KMS-11 (cell line): ENCODE data around the gene FOXO6.

Source experiments
- H2AFZ ChIP-seq: fragments of 200-600 bp; sonication (generic); 2 replicates; pipeline ENCODE4 v1.6.1; 2016; ENCODE audit warnings: antibody characterized with exemption, mixed run types, low read depth
- H3K27ac ChIP-seq: fragments of 200-600 bp; sonication (generic); 2 replicates; pipeline ENCODE4 v1.6.1; 2016; ENCODE audit warnings: mild to moderate bottlenecking, mixed run types
- H3K27me3 ChIP-seq: fragments of 200-600 bp; sonication (generic); 2 replicates; pipeline ENCODE4 v1.6.1; 2017; ENCODE audit warnings: mild to moderate bottlenecking, low read depth, mixed run types, moderate library complexity; ENCODE audit not compliant: insufficient read depth
- H3K36me3 ChIP-seq: fragments of 200-600 bp; sonication (generic); 2 replicates; pipeline ENCODE4 v1.6.1; 2017; ENCODE audit warnings: mild to moderate bottlenecking, mixed run types; ENCODE audit not compliant: insufficient read depth
- H3K4me1 ChIP-seq: fragments of 200-600 bp; sonication (generic); 2 replicates; pipeline ENCODE4 v1.6.1; 2016; ENCODE audit warnings: mild to moderate bottlenecking, low read depth, mixed run types; ENCODE audit not compliant: poor library complexity, severe bottlenecking
- H3K4me2 ChIP-seq: fragments of 200-600 bp; sonication (generic); 2 replicates; pipeline ENCODE4 v1.7.0; 2016; ENCODE audit warnings: mild to moderate bottlenecking, mixed run types
- H3K4me3 ChIP-seq: fragments of 200-600 bp; sonication (generic); IDR thresholded peaks from 2 replicates; pipeline ENCODE4 v1.6.1; 2017; ENCODE audit warnings: low read depth, low read length, mixed read lengths; ENCODE audit not compliant: insufficient read depth
- H3K79me2 ChIP-seq: fragments of 200-600 bp; sonication (generic); 2 replicates; pipeline ENCODE4 v1.6.1; 2016; ENCODE audit warnings: low read depth, mixed run types; ENCODE audit not compliant: insufficient read depth
- H3K9ac ChIP-seq: fragments of 200-600 bp; sonication (generic); 2 replicates; pipeline ENCODE4 v1.6.1; 2016; ENCODE audit warnings: mild to moderate bottlenecking, mixed run types
- H4K20me1 ChIP-seq: fragments of 200-600 bp; sonication (generic); 2 replicates; pipeline ENCODE4 v1.6.1; 2016; ENCODE audit warnings: mild to moderate bottlenecking, mixed run types; ENCODE audit not compliant: insufficient read depth
- TF ChIP-seq, protein P1 (sequence below): fragments of 200-600 bp; sonication (generic); conservative IDR thresholded peaks from 2 replicates; pipeline ENCODE4 v1.6.1; 2017; ENCODE audit warnings: low read depth, mild to moderate bottlenecking, antibody characterized with exemption, low read length, moderate library complexity, mixed read lengths

The FOXO6 gene

DNA sequence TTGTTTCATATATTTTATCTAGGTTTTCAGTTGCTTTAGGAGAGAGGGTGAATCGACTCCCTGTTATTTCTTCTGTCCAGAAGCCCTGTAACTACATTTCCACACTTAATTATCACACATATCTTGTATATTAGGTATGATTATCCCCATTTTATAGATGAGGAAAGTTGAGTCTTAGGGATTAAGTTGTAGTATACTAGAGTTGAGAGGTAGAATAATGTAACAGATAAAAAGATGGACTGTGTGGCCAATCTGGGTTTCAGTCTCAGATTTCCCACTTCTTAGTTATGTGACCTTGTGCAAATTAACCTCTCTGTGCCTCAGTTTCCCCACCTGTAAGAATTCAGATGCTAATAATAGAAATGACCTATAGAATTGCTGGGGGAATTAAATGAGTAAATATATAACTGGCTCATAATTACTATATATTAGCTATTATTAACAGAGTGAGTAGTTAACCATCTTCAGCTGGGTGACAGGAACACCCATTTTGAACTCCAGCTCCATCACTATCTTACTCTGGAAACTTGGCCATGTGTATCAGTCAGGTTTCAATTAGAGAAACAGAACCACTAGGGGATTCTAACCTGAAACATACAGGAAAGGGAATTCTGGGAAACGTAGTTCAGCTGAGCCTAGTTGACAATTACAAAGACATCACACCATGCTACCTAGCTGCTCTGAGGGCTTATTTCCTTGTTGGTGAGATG lies 20.4 kb upstream of the FOXO6 start:
- H3K4me2 ChIP-seq: no peak overlapping the region
- H2AFZ ChIP-seq: no peak overlapping the region
- H3K79me2 ChIP-seq: no peaks in the 10 kb centered on the region
- no peaks in the 10 kb centered on the region for H3K27me3 ChIP-seq
- H3K4me1 ChIP-seq: peaks cover 17% of the 10 kb centered on the region
- TF ChIP-seq, protein P1, sequence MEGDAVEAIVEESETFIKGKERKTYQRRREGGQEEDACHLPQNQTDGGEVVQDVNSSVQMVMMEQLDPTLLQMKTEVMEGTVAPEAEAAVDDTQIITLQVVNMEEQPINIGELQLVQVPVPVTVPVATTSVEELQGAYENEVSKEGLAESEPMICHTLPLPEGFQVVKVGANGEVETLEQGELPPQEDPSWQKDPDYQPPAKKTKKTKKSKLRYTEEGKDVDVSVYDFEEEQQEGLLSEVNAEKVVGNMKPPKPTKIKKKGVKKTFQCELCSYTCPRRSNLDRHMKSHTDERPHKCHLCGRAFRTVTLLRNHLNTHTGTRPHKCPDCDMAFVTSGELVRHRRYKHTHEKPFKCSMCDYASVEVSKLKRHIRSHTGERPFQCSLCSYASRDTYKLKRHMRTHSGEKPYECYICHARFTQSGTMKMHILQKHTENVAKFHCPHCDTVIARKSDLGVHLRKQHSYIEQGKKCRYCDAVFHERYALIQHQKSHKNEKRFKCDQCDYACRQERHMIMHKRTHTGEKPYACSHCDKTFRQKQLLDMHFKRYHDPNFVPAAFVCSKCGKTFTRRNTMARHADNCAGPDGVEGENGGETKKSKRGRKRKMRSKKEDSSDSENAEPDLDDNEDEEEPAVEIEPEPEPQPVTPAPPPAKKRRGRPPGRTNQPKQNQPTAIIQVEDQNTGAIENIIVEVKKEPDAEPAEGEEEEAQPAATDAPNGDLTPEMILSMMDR: no peak
- no peak overlapping the region for H3K27ac ChIP-seq
- H3K9ac ChIP-seq: no peak overlapping the region
- H3K36me3 ChIP-seq: no peaks in the 10 kb centered on the region
- no peak overlapping the region for H3K4me3 ChIP-seq
- no peaks in the 10 kb centered on the region for H4K20me1 ChIP-seq

DNA sequence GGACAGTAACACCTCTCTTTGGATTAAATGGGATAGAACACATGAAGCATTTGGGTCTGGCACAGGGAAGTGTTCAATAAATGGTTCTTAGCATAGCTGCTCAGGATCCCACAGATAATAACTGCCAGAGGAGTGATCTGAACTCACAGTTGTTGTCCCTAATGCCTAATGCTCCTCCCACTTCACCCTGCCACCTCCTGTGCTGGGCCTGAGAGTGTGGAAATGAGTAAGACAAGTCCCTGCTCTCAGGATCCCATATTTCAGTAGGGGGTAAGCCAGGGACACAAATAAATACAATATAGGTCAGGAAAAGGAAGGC lies 19.9 kb upstream of the FOXO6 start:
- Histone ChIP-seq H3K36me3 (no peaks in the 10 kb centered on the region), H3K79me2 (no peaks in the 10 kb centered on the region), H3K4me1 (peaks cover 17% of the 10 kb centered on the region), H2AFZ (no peak overlapping the region), H3K27me3 (no peaks in the 10 kb centered on the region), H3K27ac (no peak overlapping the region), H3K4me3 (no peak overlapping the region), H3K4me2 (no peak overlapping the region), H3K9ac (no peak overlapping the region), H4K20me1 (no peaks in the 10 kb centered on the region)
- TF ChIP-seq, protein P1: no peak

DNA sequence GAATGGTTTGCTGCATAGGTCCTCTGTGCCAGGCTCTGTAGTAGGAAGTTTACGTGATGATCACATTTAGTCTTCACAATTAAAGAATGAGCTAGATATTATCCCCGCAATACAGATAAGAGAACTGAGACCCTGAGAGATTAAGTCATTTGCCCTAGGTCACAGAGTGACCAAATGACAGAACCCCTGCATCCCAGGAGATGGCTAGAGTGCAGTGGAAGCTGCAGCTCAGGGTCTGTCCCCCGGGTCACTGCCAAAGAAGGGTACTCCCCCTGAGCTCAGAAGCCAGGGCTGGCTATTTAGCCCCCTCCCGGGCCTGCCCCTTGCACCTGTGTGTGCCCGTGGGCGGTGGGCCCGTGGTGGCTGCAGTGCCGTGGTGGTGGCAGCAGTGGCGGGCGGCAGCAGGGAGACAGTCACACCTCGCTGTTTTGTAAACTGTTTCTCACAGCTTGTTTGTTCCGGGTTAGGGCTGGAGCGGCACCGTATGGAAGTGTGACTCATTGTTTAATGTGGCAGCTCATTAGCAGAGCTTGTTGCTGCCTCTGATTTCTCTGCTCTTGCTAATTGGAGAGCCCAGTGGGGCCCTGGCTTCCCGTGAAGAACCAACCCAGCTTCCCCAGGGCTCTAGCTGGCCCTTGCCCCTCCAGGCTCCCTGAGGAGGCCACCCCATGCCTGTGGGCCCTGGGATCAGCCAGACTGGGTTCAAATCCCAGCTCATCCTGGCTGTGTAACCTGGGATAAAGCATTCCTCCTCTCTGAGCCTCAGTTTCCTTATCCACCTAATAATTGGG lies 19.3 kb upstream of the FOXO6 start:
- H3K9ac ChIP-seq: no peak overlapping the region
- no peak overlapping the region for H3K4me2 ChIP-seq
- no peaks in the 10 kb centered on the region for H4K20me1 ChIP-seq
- H3K4me1 ChIP-seq: peaks cover 13% of the 10 kb centered on the region
- no peaks in the 10 kb centered on the region for H3K79me2 ChIP-seq
- H3K27ac ChIP-seq: no peak overlapping the region
- H2AFZ ChIP-seq: no peak overlapping the region
- no peaks in the 10 kb centered on the region for H3K36me3 ChIP-seq
- TF ChIP-seq, protein P1: no peak
- no peaks in the 10 kb centered on the region for H3K27me3 ChIP-seq
- no peak overlapping the region for H3K4me3 ChIP-seq

DNA sequence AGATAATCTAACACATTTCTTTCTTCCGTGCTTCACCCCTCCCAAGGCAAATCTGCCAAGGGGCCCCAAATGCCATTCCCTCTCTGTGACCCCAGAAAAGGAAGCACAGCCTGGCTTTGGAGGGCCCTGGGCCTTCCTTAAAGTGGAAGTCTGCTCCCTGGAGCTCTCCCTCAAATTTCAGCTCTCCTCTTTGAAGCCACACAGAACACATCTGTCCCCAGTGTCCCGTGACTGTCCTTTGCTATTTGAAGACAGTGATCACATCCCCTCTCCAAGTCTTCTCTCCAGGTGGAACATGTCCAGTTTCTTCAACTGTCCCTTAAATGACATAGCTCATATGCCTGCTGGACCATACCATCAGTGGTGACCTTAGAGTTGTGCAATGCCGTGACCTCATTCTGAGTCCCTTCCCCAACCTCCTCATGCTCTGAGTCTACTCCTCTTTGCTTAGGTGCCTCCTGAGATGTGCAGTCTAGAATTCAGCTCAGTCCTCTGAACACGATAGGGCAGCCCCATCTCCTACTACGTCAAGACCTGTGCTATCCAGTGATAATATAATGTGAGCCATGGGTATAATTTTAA lies 18.4 kb upstream of the FOXO6 start:
- no peak overlapping the region for H2AFZ ChIP-seq
- no peak overlapping the region for H3K9ac ChIP-seq

More for the DNA sequence above, 18.4 kb upstream of the FOXO6 start:
- Histone ChIP-seq H4K20me1 (no peaks in the 10 kb centered on the region), H3K4me1 (peaks cover 5% of the 10 kb centered on the region), H3K79me2 (no peaks in the 10 kb centered on the region), H3K36me3 (no peaks in the 10 kb centered on the region), H3K4me2 (no peak overlapping the region), H3K4me3 (no peak overlapping the region), H3K27me3 (no peaks in the 10 kb centered on the region), H3K27ac (no peak overlapping the region)
- TF ChIP-seq, protein P1: no peak
